Natural killer cell treated with Interleukin-12 subunit alpha and Interleukin-12 subunit beta and Interleukin-15 and Interleukin-18, amount 100 ng/mL, for 72 hours (primary cell): ENCODE measurements around the gene FMNL3. TPM values are rescaled to one million over a fixed set of nuclear protein-coding genes. Genes with fewer than 3 reads are reported as not detected.

Experiments
- ATAC-seq, 2 donors: fragments of 150-1000 bp; cut with Tn5 transposase in 1 of 2; sonication (Bioruptor Pico), chemical (Tn5 transposase) in 1 of 2; 2 replicates each; pipeline ENCODE4 v1.10.0; 2021
- DNase-seq: peaks from one replicate; pipeline ENCODE4 v3.0.0; 2022; ENCODE audit warnings: low spot score
- H3K27ac Mint-ChIP-seq, 2 donors: 1 replicate in 1 of 2; 2 replicates in 1 of 2; pipeline ENCODE4 v1.8.0; 2022; ENCODE audit warnings: mixed read lengths in 2 of 2, mild to moderate bottlenecking in 1 of 2, moderate library complexity in 1 of 2
- H3K27me3 Mint-ChIP-seq, 2 donors: 1 replicate in 1 of 2; 2 replicates in 1 of 2; pipeline ENCODE4 v1.8.0; 2022; ENCODE audit warnings: mixed read lengths in 2 of 2
- H3K36me3 Mint-ChIP-seq: one replicate; pipeline ENCODE4 v1.8.0; 2022; ENCODE audit warnings: mixed read lengths
- H3K4me1 Mint-ChIP-seq, 2 donors: 1 replicate in 1 of 2; 2 replicates in 1 of 2; pipeline ENCODE4 v1.8.0; 2022; ENCODE audit warnings: low read depth in 2 of 2, mixed read lengths in 2 of 2, mild to moderate bottlenecking in 1 of 2
- H3K4me3 Mint-ChIP-seq: one replicate; pipeline ENCODE4 v1.8.0; 2022; ENCODE audit warnings: mixed read lengths
- H3K9me3 Mint-ChIP-seq: 2 replicates; pipeline ENCODE4 v1.8.0; 2022; ENCODE audit warnings: mixed read lengths
- total RNA-seq, 2 donors: library from RNA; stranded (reverse); gene quantifications; one replicate each; pipeline ENCODE4 v1.2.3, GENCODE V29; 2022

Gene FMNL3
- total RNA-seq, 2 donors from 2014 or later, result 86.9 to 123 TPM

DNA sequence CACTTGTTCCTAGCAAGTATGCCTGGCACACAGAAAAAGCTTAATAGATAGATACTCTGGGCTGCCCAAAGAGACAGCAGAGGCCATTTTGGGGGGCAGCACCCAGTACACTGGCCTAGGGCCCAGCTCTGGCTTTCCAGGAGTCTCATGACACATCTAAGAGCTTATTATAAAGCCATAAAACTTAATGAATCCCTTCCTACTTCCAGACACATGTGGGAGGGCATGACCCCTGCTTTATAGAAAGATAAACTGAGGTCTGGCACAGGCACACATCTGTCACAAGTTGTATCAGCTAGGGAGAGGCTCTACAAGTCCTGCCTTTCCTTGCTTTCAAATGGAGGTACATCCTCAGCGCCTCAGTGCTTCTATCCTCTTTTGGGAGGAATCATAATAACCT is 27.1 kb downstream of the FMNL3 start:
- DNase-seq, result no peak
- H3K27ac Mint-ChIP-seq, result peak overlapping the region in 1 of 2 donors; percentile 20
- no peak for ATAC-seq
- H3K27me3 Mint-ChIP-seq, result no peaks in the 10 kb centered on the region
- H3K36me3 Mint-ChIP-seq, result no peaks in the 10 kb centered on the region
- H3K4me1 Mint-ChIP-seq, result peaks cover 61 to 67% of the 10 kb centered on the region in 2 donors
- no peaks in the 10 kb centered on the region for H3K9me3 Mint-ChIP-seq
- H3K4me3 Mint-ChIP-seq, result no peak overlapping the region

- Mint-ChIP-seq H3K36me3 (no peaks in the 10 kb centered on the region), H3K27ac (no peak overlapping the region), H3K9me3 (no peaks in the 10 kb centered on the region), H3K4me1 (peaks cover 60 to 68% of the 10 kb centered on the region in 2 donors), H3K27me3 (no peaks in the 10 kb centered on the region), H3K4me3 (no peak overlapping the region)
- no peak for DNase-seq
- ATAC-seq, result no peak
Measured at GRCh38 chr12:49678711-49679110, 28.5 kb downstream of the FMNL3 start.

DNA sequence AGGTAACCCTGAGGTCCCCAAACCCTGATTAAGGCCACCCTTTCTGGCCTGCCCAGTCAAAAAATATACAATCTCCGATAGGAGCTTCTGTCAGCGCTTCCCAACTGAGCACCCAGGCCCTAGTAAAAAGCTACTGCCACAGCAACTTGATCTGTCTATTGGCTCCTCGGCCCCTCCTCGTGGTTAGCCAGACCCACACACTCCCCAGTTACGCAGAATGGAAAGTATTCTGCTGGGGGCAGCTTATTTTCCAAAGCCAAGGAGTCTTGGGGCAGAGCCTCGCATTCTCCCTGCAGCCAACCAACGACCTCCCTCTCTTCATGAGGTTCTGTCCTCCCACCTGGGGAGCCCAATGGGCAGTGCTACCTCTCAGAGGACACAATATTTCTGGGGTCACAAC is 32.1 kb downstream of the FMNL3 start:
- Mint-ChIP-seq H3K4me1 (peaks cover 72 to 81% of the 10 kb centered on the region in 2 donors), H3K4me3 (peak overlapping the region; percentile 40), H3K27me3 (no peaks in the 10 kb centered on the region), H3K9me3 (no peaks in the 10 kb centered on the region), H3K36me3 (no peaks in the 10 kb centered on the region), H3K27ac (peak overlapping the region; percentile 89 to 98)
- ATAC-seq, result no peak
- DNase-seq, result no peak

GRCh38 chr12:49674318-49674981 is 32.8 kb downstream of the FMNL3 start:
- ATAC-seq, result peak in 1 of 2 donors; percentile 45
- Mint-ChIP-seq H3K27ac (peak overlapping the region; percentile 89 to 98), H3K36me3 (no peaks in the 10 kb centered on the region), H3K4me3 (peak overlapping the region; percentile 60), H3K9me3 (no peaks in the 10 kb centered on the region), H3K27me3 (no peaks in the 10 kb centered on the region), H3K4me1 (peaks cover 77 to 87% of the 10 kb centered on the region in 2 donors)
- no peak for DNase-seq

DNA sequence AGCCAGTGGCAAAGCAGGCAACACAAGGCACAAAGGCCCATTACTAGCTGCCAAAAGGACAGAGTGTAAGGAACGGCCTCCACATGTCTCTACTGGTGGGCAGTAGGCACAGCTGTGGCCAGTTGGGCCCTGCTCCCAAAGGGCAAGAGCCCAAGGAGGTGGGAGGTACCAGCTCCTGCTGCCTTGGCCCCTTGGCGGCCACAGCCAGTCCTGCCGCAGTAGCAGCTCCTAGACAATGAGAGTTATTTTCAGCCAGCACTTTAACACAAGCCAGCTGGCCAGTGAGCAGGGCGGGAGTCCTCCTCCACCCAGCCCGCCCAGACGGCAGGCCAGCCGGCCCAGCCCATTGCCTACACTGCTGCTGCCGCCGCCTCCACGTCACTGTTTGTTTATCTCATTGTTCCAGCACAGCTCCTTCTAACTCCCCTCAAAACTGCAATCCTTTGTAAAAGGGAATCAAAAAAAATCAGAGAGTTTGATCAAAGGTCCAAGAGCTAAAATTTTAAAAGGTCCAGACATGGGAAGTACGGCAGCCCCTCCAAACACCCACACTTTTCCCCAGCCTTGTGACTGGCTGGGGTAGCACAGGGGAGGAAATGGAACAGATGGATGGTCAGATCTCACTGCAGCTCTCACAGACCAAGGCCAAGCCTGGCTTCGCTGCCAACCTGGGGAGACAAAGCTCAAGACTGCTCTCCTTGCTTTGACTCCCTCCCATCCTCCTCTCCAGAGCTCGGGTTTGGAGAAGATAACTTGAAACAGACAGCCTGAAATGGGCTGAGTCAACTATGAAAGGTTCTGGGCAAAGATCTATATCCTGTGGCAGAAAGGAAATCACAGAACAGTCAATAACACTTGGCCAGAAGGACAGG is 33.5 kb downstream of the FMNL3 start:
- DNase-seq (no peak), ATAC-seq (peak; percentile 47 to 54)
- peak overlapping the region; percentile 89 to 98 for H3K27ac Mint-ChIP-seq
- H3K27me3 Mint-ChIP-seq, result no peaks in the 10 kb centered on the region
- H3K36me3 Mint-ChIP-seq, result no peaks in the 10 kb centered on the region
- H3K4me3 Mint-ChIP-seq, result peak overlapping the region; percentile 60
- no peaks in the 10 kb centered on the region for H3K9me3 Mint-ChIP-seq
- peaks cover 83 to 87% of the 10 kb centered on the region in 2 donors for H3K4me1 Mint-ChIP-seq

DNA sequence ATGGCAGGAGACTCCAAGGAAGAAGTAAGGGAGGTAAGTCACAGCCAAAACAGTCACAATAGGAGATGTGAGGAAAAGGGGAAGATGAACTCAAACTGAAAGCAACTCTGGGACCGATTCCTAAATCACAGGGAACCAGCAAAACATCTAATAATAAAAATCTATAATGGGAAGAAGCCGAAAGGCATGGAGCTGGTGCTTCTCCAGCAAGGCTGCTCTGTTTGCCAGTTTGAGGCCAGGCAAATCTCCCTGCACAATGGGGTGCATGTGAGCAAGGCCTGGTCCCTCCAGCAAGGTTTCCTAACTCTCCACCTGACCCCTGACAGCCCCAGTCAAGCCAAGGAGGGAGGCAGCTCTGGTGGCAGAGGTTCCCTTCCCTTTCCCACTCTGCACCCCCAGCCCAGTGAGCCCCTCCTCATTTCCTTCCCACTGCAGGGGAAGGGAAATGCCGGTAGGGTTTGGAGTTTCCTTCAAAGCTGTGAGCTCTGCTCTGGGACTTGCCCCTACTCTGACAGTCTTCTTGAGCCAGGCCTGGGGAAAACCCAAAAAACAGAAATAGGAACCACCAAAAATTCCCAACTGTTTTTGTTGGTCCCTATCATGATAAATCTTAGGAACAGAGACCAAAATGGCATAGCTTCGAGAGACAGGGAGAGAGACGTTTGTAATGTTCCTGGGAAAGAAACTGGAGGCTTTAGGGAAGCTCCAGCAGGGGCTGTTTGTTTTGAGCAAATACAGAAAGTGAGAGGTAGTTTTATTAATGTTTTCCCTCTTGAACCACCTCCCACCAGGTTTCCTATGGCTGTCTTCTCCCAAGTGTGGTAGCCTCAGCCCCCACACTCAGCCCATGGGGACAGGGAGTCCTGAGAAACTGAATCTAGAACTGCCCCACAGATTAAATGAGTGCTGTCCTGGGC is 34.6 kb downstream of the FMNL3 start:
- H3K27ac Mint-ChIP-seq, result peak overlapping the region; percentile 89 to 98
- no peaks in the 10 kb centered on the region for H3K27me3 Mint-ChIP-seq
- DNase-seq (peak; percentile 78), ATAC-seq (peak in 1 of 2 donors; percentile 75)
- H3K9me3 Mint-ChIP-seq, result no peaks in the 10 kb centered on the region
- H3K4me1 Mint-ChIP-seq, result peaks cover 89 to 95% of the 10 kb centered on the region in 2 donors
- no peaks in the 10 kb centered on the region for H3K36me3 Mint-ChIP-seq
- H3K4me3 Mint-ChIP-seq, result peak overlapping the region; percentile 60

DNA sequence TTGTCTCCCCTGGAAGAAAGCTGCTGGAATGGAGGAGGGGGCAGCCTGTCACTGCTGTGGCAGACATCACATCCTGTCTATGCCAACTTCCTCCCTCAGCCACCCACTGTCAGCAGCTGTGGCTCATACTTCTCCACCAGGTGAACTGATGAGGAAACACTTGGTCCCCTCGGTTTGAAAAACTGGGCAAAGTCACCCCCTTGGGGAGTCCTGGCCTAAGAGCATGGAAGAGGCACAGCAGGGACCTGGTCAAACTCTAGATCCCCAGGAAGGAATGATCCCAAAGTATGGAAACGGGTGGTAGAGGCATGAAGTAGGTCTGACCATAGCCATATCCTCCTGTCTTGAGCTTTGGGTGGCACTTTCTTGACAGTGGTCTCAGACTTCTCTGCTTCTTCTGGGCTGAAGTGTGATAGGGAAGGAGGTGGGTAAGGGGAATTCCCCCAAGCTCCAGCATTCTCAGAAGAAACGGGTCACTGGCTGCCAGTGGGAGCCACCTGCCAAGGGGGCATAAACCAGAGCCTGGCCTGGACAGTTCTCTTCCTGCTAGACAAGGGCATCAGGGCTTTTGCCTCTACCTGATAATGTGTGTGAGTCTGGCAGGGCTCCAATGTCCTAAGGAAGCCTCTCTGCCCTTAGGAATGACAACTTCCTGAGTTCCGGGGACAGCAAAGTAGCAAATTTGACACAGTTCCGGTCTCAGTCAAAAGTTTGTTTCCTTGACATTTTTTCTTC is 36.0 kb downstream of the FMNL3 start:
- H3K4me1 Mint-ChIP-seq, result peaks cover 89 to 96% of the 10 kb centered on the region in 2 donors
- H3K9me3 Mint-ChIP-seq, result no peaks in the 10 kb centered on the region
- no peaks in the 10 kb centered on the region for H3K27me3 Mint-ChIP-seq
- H3K4me3 Mint-ChIP-seq, result peak overlapping the region; percentile 60
- H3K36me3 Mint-ChIP-seq, result peaks cover 2% of the 10 kb centered on the region
- H3K27ac Mint-ChIP-seq, result peak overlapping the region; percentile 89 to 98
- ATAC-seq (peak; percentile 68 to 69), DNase-seq (peak; percentile 70)

DNA sequence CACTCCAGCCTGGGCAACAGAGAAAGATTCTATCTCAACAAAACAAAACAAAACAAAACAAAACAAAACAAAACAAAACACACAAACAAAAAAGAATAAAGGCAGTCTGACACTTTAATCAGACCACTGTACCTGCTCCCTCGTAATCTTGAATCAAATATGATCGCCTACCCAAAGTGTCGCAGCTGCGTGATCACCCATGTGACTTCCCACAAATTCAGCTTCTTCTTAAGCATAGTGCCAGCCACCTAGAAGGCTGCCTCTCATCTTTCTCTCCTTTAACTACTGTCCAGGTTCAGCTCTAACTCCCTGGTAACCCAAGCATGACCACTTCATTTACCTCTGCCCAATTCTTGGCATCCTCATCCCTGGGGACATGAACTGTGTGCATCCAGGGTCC is 37.4 kb downstream of the FMNL3 start:
- H3K4me3 Mint-ChIP-seq, result peak overlapping the region; percentile 60
- peaks cover 89 to 95% of the 10 kb centered on the region in 2 donors for H3K4me1 Mint-ChIP-seq
- peaks cover 10% of the 10 kb centered on the region for H3K36me3 Mint-ChIP-seq
- peak overlapping the region; percentile 89 to 98 for H3K27ac Mint-ChIP-seq
- no peaks in the 10 kb centered on the region for H3K27me3 Mint-ChIP-seq
- H3K9me3 Mint-ChIP-seq, result no peaks in the 10 kb centered on the region
- no peak for DNase-seq
- no peak for ATAC-seq

DNA sequence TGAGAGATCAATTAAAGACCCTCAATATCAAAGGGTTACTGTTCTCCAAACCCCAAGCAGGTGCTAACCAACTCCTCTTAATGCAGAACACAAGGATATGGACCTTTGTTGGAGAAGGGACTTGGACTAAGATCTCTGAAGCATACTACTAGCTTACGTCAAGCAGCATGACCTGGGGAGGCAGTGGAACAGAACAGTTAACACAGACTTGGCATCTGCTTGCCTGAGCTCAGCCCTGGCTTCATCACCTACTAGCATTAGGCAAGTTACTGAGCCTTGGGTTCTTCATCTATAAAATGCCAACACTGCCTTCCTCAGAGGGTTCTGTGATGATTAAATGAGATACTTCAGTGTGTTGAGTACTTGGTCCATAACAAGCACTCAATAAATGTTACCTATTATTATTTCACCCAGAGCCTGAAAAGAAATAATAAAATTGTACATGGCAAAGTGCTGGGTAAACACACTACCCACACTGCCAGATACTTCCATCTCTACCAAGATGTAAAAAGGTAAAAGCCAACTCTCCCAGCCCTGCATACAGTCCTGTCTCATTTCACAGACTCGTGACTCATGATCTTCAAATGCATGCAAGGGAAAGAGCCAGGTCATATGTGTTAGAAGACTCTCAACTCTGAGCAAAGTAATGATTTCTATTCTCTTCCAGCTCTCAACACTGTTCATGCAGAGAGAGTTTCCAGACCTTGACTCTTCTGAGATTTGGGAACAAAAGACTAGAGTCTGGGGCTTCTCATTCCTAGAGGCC is 39.7 kb downstream of the FMNL3 start:
- Mint-ChIP-seq H3K36me3 (peaks cover 10% of the 10 kb centered on the region), H3K4me3 (peak overlapping the region; percentile 68), H3K27ac (peak overlapping the region; percentile 81 to 99), H3K9me3 (no peaks in the 10 kb centered on the region), H3K4me1 (peaks cover 87 to 95% of the 10 kb centered on the region in 2 donors), H3K27me3 (no peaks in the 10 kb centered on the region)
- DNase-seq, result no peak
- peak in 1 of 2 donors; percentile 46 for ATAC-seq

DNA sequence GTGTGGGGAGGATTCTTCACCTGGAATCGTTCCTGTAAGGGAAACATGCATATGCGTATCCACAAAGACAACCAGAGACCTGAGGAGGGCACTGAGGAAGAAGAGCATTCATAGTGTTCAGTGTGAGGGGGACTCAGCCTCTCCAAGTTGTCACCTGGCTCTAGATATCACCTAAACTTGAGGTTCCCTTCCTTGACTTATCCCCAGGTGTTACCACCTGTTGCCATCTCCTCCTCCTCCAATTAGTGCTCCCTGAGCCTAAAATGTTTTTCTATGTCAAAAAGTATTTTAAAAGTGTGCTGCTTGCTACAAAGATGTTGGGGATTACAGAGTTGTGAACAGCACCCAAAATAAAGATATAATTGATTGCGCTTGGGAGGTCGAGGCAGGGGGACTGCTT is 41.0 kb downstream of the FMNL3 start:
- peak overlapping the region; percentile 23 for H3K4me3 Mint-ChIP-seq
- no peaks in the 10 kb centered on the region for H3K9me3 Mint-ChIP-seq
- peaks cover 87 to 95% of the 10 kb centered on the region in 2 donors for H3K4me1 Mint-ChIP-seq
- DNase-seq (no peak), ATAC-seq (no peak)
- H3K36me3 Mint-ChIP-seq, result peaks cover 18% of the 10 kb centered on the region
- peak overlapping the region; percentile 81 to 99 for H3K27ac Mint-ChIP-seq
- no peaks in the 10 kb centered on the region for H3K27me3 Mint-ChIP-seq

GRCh38 chr12:49665384-49665783 is 41.8 kb downstream of the FMNL3 start:
- peaks cover 18% of the 10 kb centered on the region for H3K36me3 Mint-ChIP-seq
- H3K4me3 Mint-ChIP-seq, result peak overlapping the region; percentile 64
- no peaks in the 10 kb centered on the region for H3K9me3 Mint-ChIP-seq
- H3K27ac Mint-ChIP-seq, result peak overlapping the region; percentile 97 to 99
- H3K4me1 Mint-ChIP-seq, result peaks cover 81 to 88% of the 10 kb centered on the region in 2 donors
- DNase-seq (no peak), ATAC-seq (no peak)
- no peaks in the 10 kb centered on the region for H3K27me3 Mint-ChIP-seq

GRCh38 chr12:49664591-49665239 is 42.5 kb downstream of the FMNL3 start:
- peaks cover 18% of the 10 kb centered on the region for H3K36me3 Mint-ChIP-seq
- DNase-seq (no peak), ATAC-seq (peak in 1 of 2 donors; percentile 10)
- no peaks in the 10 kb centered on the region for H3K9me3 Mint-ChIP-seq
- H3K27me3 Mint-ChIP-seq, result no peaks in the 10 kb centered on the region
- peaks cover 76 to 81% of the 10 kb centered on the region in 2 donors for H3K4me1 Mint-ChIP-seq
- peak overlapping the region; percentile 97 to 99 for H3K27ac Mint-ChIP-seq
- H3K4me3 Mint-ChIP-seq, result peak overlapping the region; percentile 64
